GM19463 (cell line): ENCODE results near the gene LRRC46.
A peak's percentile ranks its signal among the peaks of the same experiment; 100 is the strongest.

Experiments
- ATAC-seq: cut with Tn5 transposase; IDR thresholded peaks from one replicate; pipeline ENCODE4 v1.9.1; 2021; ENCODE audit warnings: mild to moderate bottlenecking, moderate library complexity; ENCODE audit not compliant: unreplicated experiment

LRRC46 gene

GRCh38 chr17:47808830-47809480 is 22.5 kb upstream of the LRRC46 start:
- ATAC-seq = no peak

- ATAC-seq = no peak
Observed at GRCh38 chr17:47810200-47810821, 21.2 kb upstream of the LRRC46 start.

GRCh38 chr17:47810901-47811635 is 20.4 kb upstream of the LRRC46 start:
- no peak for ATAC-seq

GRCh38 chr17:47811709-47812108 is 19.8 kb upstream of the LRRC46 start:
- ATAC-seq = no peak

- ATAC-seq = no peak
Observed at GRCh38 chr17:47812146-47812920, 19.1 kb upstream of the LRRC46 start.

- no peak for ATAC-seq
Observed at GRCh38 chr17:47813077-47813476, 18.4 kb upstream of the LRRC46 start.

- ATAC-seq = no peak
Observed at GRCh38 chr17:47813512-47814031, 17.9 kb upstream of the LRRC46 start.

- ATAC-seq = no peak
Observed at GRCh38 chr17:47815106-47815918, 16.2 kb upstream of the LRRC46 start.

- ATAC-seq = no peak
Observed at GRCh38 chr17:47816111-47816735, 15.2 kb upstream of the LRRC46 start.

- no peak for ATAC-seq
Observed at GRCh38 chr17:47816947-47817346, 14.5 kb upstream of the LRRC46 start.

GRCh38 chr17:47818002-47818695 is 13.3 kb upstream of the LRRC46 start:
- no peak for ATAC-seq

GRCh38 chr17:47819475-47819874 is 12.0 kb upstream of the LRRC46 start:
- no peak for ATAC-seq

GRCh38 chr17:47820033-47820789 is 11.3 kb upstream of the LRRC46 start:
- ATAC-seq = no peak

GRCh38 chr17:47821031-47821423 is 10.4 kb upstream of the LRRC46 start:
- ATAC-seq = no peak

- ATAC-seq = peak; percentile 86
Observed at GRCh38 chr17:47821424-47822391, 9.8 kb upstream of the LRRC46 start, which contains the start of gene OSBPL7. OSBPL7 (minus strand) TSS chr17:47821794; CDS start chr17:47820278, 1,516 bp downstream.

- ATAC-seq = no peak
Observed at GRCh38 chr17:47822785-47823184, 8.7 kb upstream of the LRRC46 start.

- no peak for ATAC-seq
Observed at GRCh38 chr17:47823519-47823918, 8.0 kb upstream of the LRRC46 start.
